Nephron progenitor cell (in vitro differentiated cells): ENCODE results near the gene CDHR1.
A peak's percentile ranks its signal among the peaks of the same experiment; 100 is the strongest.

ENCODE experiments used
- DNase-seq: peaks from one replicate; pipeline ENCODE4 v3.0.0; 2021
- H3K27ac Mint-ChIP-seq: 2 replicates; pipeline ENCODE4 v1.8.0; 2021; ENCODE audit warnings: mild to moderate bottlenecking, moderate library complexity, mixed read lengths
- H3K27me3 Mint-ChIP-seq: 2 replicates; pipeline ENCODE4 v1.8.0; 2021; ENCODE audit warnings: mild to moderate bottlenecking, low read depth, mixed read lengths; ENCODE audit not compliant: poor library complexity
- H3K36me3 Mint-ChIP-seq: 2 replicates; pipeline ENCODE4 v1.8.0; 2021; ENCODE audit warnings: low read depth, mixed read lengths
- H3K4me1 Mint-ChIP-seq: 2 replicates; pipeline ENCODE4 v1.8.0; 2021; ENCODE audit warnings: mixed read lengths
- H3K4me3 Mint-ChIP-seq: 2 replicates; pipeline ENCODE4 v1.8.0; 2021; ENCODE audit warnings: mild to moderate bottlenecking, moderate library complexity, mixed read lengths
- H3K9me3 Mint-ChIP-seq: 2 replicates; pipeline ENCODE4 v1.8.0; 2021; ENCODE audit warnings: mild to moderate bottlenecking, moderate library complexity, mixed read lengths
- CTCF ChIP-seq: fragments of 200-600 bp; sonication (generic); IDR thresholded peaks from 2 replicates; pipeline ENCODE4 v1.5.0; 2021; ENCODE audit warnings: antibody characterized with exemption

Gene CDHR1

GRCh38 chr10:84205049-84205852 lies 10.9 kb downstream of the CDHR1 start:
- H3K4me1 Mint-ChIP-seq: no peaks in the 10 kb centered on the region
- H3K27me3 Mint-ChIP-seq: peaks cover 22% of the 10 kb centered on the region
- H3K4me3 Mint-ChIP-seq: no peak overlapping the region
- DNase-seq: peak; percentile 79
- no peak overlapping the region for H3K27ac Mint-ChIP-seq
- H3K36me3 Mint-ChIP-seq: no peaks in the 10 kb centered on the region
- TF ChIP-seq CTCF: peak; percentile 89
- no peaks in the 10 kb centered on the region for H3K9me3 Mint-ChIP-seq

- Mint-ChIP-seq H3K27me3 (peaks cover 22% of the 10 kb centered on the region), H3K9me3 (no peaks in the 10 kb centered on the region), H3K4me3 (no peak overlapping the region), H3K27ac (no peak overlapping the region), H3K4me1 (no peaks in the 10 kb centered on the region), H3K36me3 (no peaks in the 10 kb centered on the region)
- no peak for DNase-seq
- TF ChIP-seq CTCF: no peak
Measured at GRCh38 chr10:84205853-84206525, 11.7 kb downstream of the CDHR1 start.

- Mint-ChIP-seq H3K27ac (no peak overlapping the region), H3K9me3 (no peaks in the 10 kb centered on the region), H3K4me3 (no peak overlapping the region), H3K4me1 (no peaks in the 10 kb centered on the region), H3K36me3 (no peaks in the 10 kb centered on the region), H3K27me3 (peaks cover 22% of the 10 kb centered on the region)
- no peak for TF ChIP-seq CTCF
- no peak for DNase-seq
Measured at GRCh38 chr10:84208023-84208422, 13.7 kb downstream of the CDHR1 start.

DNA sequence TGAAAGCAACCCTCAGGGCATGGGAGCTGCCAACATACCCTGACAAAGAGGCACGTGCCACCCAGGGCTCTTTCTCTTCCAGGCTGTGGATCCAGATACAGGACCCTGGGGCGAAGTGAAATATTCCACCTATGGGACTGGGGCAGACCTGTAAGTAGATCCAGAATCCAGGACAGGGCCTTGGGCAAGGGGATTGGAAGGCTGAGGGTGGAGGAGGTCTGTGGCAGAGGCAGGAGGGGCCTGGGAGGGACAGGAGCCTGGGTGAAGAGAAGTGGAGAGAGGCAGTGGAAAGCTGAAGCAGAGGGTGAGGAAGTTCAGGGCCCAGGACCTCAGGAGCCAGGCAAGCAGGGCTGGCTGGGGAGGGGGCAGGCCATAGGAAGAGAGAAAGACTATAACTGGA lies 17.2 kb downstream of the CDHR1 start:
- no peak overlapping the region for H3K4me3 Mint-ChIP-seq
- H3K4me1 Mint-ChIP-seq: no peaks in the 10 kb centered on the region
- DNase-seq: no peak
- TF ChIP-seq CTCF: no peak
- H3K36me3 Mint-ChIP-seq: no peaks in the 10 kb centered on the region
- no peak overlapping the region for H3K27ac Mint-ChIP-seq
- peaks cover 18% of the 10 kb centered on the region for H3K27me3 Mint-ChIP-seq
- H3K9me3 Mint-ChIP-seq: no peaks in the 10 kb centered on the region

DNA sequence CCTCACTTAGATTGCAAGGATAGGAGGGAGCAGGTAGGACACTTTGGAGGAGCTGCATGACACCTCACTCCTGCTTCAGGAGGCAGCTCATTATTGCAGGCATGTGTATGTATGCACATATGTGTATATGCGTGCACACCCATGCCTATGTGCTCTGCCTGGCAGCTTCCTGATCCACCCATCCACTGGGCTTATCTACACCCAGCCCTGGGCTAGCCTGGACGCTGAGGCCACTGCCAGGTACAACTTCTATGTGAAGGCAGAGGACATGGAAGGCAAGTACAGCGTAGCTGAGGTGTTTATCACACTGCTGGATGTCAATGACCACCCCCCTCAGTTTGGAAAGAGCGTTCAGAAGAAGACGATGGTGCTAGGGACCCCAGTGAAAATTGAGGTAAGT lies 17.7 kb downstream of the CDHR1 start:
- Mint-ChIP-seq H3K36me3 (no peaks in the 10 kb centered on the region), H3K4me1 (no peaks in the 10 kb centered on the region), H3K27me3 (peaks cover 14% of the 10 kb centered on the region), H3K4me3 (no peak overlapping the region), H3K27ac (no peak overlapping the region), H3K9me3 (no peaks in the 10 kb centered on the region)
- DNase-seq: no peak
- no peak for TF ChIP-seq CTCF

DNA sequence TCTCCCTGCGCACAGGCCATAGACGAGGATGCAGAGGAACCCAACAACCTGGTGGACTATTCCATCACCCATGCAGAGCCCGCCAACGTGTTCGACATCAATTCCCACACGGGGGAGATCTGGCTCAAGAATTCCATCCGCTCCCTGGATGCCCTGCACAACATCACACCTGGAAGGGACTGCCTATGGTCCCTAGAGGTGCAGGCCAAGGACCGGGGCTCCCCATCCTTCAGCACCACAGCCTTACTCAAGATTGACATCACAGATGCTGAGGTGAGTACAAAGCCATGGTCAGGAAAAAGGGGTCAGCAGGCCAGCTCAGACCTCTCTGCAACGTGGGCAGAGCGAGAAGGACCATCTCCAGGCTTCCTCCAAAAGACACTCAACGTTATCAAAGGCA lies 18.7 kb downstream of the CDHR1 start:
- Mint-ChIP-seq H3K27ac (no peak overlapping the region), H3K9me3 (no peaks in the 10 kb centered on the region), H3K4me3 (no peak overlapping the region), H3K36me3 (no peaks in the 10 kb centered on the region), H3K27me3 (peaks cover 13% of the 10 kb centered on the region), H3K4me1 (no peaks in the 10 kb centered on the region)
- DNase-seq: no peak
- no peak for TF ChIP-seq CTCF
